NB4 (cell line): ENCODE measurements around the gene DUSP23.

Source experiments
- DNase-seq: peaks from one replicate; pipeline ENCODE4 v3.0.0; 2010; ENCODE audit warnings: low read depth
- H3K4me3 ChIP-seq: one replicate; pipeline ENCODE4 v1.5.1; 2011; ENCODE audit warnings: mild to moderate bottlenecking, low read depth, low read length, moderate library complexity
- CTCF ChIP-seq: IDR thresholded peaks from one replicate; pipeline ENCODE4 v1.5.1; 2012; ENCODE audit warnings: low read depth, low read length
- MYC ChIP-seq: IDR thresholded peaks from 2 replicates; pipeline ENCODE4 v1.6.1; 2011; ENCODE audit warnings: low read depth, low read length
- POLR2A ChIP-seq: IDR thresholded peaks from 2 replicates; pipeline ENCODE4 v1.6.1; 2011; ENCODE audit warnings: mild to moderate bottlenecking; ENCODE audit not compliant: insufficient read length; ENCODE audit errors: extremely low read depth
- TF ChIP-seq, protein P1 (sequence below): IDR thresholded peaks from 2 replicates; pipeline ENCODE4 v1.6.1; 2011; ENCODE audit warnings: low read depth, low read length

DUSP23 gene

DNA sequence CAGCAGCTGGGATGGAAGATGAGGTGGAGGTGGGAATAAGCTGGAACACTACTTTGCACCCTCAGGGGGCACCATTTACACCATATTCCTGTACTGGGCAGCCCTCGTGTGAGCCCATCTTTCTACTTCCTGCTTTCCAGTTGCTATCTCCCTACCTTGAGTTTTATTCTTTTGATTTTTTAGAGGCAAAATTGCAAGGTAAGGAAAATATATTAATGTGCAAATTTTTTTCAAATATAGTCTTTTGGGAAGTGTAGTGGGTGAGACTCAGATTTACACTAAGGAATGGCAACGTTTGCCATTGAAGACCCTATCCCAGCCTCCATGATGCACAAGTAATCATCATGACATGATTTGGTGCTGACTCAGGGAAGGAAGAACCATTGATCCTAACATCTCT, 31.1 kb upstream of the DUSP23 start:
- DNase-seq, result no peak
- TF ChIP-seq, protein P1, sequence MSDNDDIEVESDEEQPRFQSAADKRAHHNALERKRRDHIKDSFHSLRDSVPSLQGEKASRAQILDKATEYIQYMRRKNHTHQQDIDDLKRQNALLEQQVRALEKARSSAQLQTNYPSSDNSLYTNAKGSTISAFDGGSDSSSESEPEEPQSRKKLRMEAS, result no peak
- TF ChIP-seq MYC, result no peak
- TF ChIP-seq POLR2A, result no peak
- no peak for TF ChIP-seq CTCF
- H3K4me3 ChIP-seq, result no peak overlapping the region

- DNase-seq, result no peak
- H3K4me3 ChIP-seq, result no peak overlapping the region
- no peak for TF ChIP-seq POLR2A
- TF ChIP-seq, protein P1, result no peak
- no peak for TF ChIP-seq MYC
- TF ChIP-seq CTCF, result no peak
Measured at GRCh38 chr1:159750621-159751020, 30.1 kb upstream of the DUSP23 start.

DNA sequence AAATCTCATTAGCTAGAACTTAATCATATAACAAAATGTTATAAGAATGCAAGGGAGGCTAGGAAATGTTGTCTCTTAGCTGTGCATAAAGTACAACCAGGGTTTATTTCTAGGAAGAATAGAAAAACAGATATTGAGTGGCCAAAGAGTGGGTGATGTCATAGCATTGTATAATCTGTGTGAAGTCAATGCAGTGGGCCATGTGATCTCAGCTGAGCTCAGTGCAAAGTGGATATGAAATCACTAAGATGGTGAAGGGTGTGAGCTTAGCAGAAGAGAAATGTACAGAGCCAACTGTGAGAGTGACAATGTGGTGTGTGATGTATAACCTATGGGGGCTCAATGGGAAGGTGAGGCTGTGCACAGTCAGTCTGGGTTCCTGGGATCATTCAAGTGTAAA, 29.7 kb upstream of the DUSP23 start:
- H3K4me3 ChIP-seq, result no peak overlapping the region
- no peak for TF ChIP-seq MYC
- TF ChIP-seq, protein P1, result no peak
- no peak for TF ChIP-seq POLR2A
- TF ChIP-seq CTCF, result no peak
- no peak for DNase-seq

- no peak overlapping the region for H3K4me3 ChIP-seq
- no peak for TF ChIP-seq MYC
- TF ChIP-seq, protein P1, result no peak
- TF ChIP-seq POLR2A, result no peak
- no peak for TF ChIP-seq CTCF
- DNase-seq, result no peak
Measured at GRCh38 chr1:159752135-159752580, 28.6 kb upstream of the DUSP23 start.

DNA sequence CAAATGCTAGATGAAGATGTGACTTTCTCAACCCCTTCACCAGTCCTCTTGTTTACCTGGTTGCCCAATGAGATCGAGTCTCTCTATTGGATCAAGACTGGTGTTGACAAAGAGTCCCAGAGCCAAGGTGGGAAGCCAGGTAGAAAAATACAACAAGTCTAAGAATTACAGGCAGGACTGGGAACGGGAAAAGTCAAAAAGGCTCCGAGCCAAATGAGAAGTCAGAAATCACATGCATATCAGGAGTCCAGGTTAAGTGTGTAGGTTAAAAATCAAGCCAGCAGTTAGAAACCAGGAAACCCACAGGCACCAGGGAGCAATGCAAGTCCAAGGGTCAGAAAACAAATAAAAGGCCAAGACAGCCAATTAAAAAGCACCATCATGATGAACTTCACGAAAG, 27.4 kb upstream of the DUSP23 start:
- TF ChIP-seq CTCF, result no peak
- no peak for TF ChIP-seq MYC
- TF ChIP-seq, protein P1, result no peak
- no peak for DNase-seq
- H3K4me3 ChIP-seq, result no peak overlapping the region
